Neuronal stem cell (in vitro differentiated cells): ENCODE data around the gene ZMYM4.

Experiments
- DNase-seq: peaks from one replicate; pipeline ENCODE4 v3.0.0-alpha.2; 2013; ENCODE audit warnings: low spot score
- H2AFZ ChIP-seq: one replicate; pipeline ENCODE4 v1.6.1; 2013; ENCODE audit warnings: mild to moderate bottlenecking, low read length, inconsistent platforms
- H2AK5ac ChIP-seq: 2 replicates; pipeline ENCODE4 v1.6.1; 2013; ENCODE audit warnings: low read depth, mild to moderate bottlenecking, inconsistent platforms, low read length, moderate library complexity, mixed read lengths
- H2BK120ac ChIP-seq: 2 replicates; pipeline ENCODE4 v1.6.1; 2013; ENCODE audit warnings: low read depth, mild to moderate bottlenecking, inconsistent platforms, low read length, moderate library complexity, mixed read lengths
- H2BK12ac ChIP-seq: one replicate; pipeline ENCODE4 v1.6.1; 2013; ENCODE audit warnings: low read length, inconsistent platforms
- H2BK15ac ChIP-seq: 2 replicates; pipeline ENCODE4 v1.6.1; 2013; ENCODE audit warnings: mild to moderate bottlenecking, low read length, inconsistent platforms, mixed read lengths
- H2BK5ac ChIP-seq: one replicate; pipeline ENCODE4 v1.6.1; 2013; ENCODE audit warnings: inconsistent platforms, mild to moderate bottlenecking, low read length, moderate library complexity
- H3K14ac ChIP-seq: one replicate; pipeline ENCODE4 v1.6.1; 2013; ENCODE audit warnings: low read length, inconsistent platforms
- H3K18ac ChIP-seq: 2 replicates; pipeline ENCODE4 v1.6.1; 2013; ENCODE audit warnings: low read length, inconsistent platforms
- H3K23ac ChIP-seq: 2 replicates; pipeline ENCODE4 v1.6.1; 2013; ENCODE audit warnings: low read depth, mild to moderate bottlenecking, mixed read lengths, low read length, inconsistent platforms; ENCODE audit not compliant: poor library complexity
- H3K27ac ChIP-seq: replicated peaks from 3 replicates; pipeline ENCODE4 v1.5.1; 2013; ENCODE audit warnings: low read length, inconsistent platforms
- H3K27me3 ChIP-seq, 3 experiments: 2 replicates each; pipeline ENCODE4 v1.6.1; 2013; ENCODE audit warnings: low read length in 3 of 3, mild to moderate bottlenecking in 2 of 3, inconsistent platforms in 1 of 3, low read depth in 1 of 3, mixed read lengths in 1 of 3, moderate library complexity in 1 of 3; ENCODE audit not compliant: control insufficient read depth in 3 of 3, insufficient read depth in 3 of 3
- H3K36me3 ChIP-seq, 2 donors: replicated peaks in 1 of 2; 2 replicates each; pipeline ENCODE4 v1.6.1; 2013; ENCODE audit warnings: low read length in 2 of 2; ENCODE audit not compliant: control insufficient read depth in 2 of 2, insufficient read depth in 2 of 2
- H3K4ac ChIP-seq: 2 replicates; pipeline ENCODE4 v1.6.1; 2013; ENCODE audit warnings: inconsistent platforms, mild to moderate bottlenecking, low read length, moderate library complexity
- H3K4me1 ChIP-seq, 2 donors: 1 replicate in 1 of 2; 2 replicates in 1 of 2; pipeline ENCODE4 v1.6.1; 2013; ENCODE audit warnings: low read length in 2 of 2, low read depth in 1 of 2; ENCODE audit not compliant: control insufficient read depth in 2 of 2, insufficient read depth in 1 of 2
- H3K4me2 ChIP-seq: one replicate; pipeline ENCODE4 v1.6.1; 2013; ENCODE audit warnings: mild to moderate bottlenecking, low read length, inconsistent platforms; ENCODE audit not compliant: insufficient read depth, poor library complexity, severe bottlenecking
- H3K4me3 ChIP-seq, 2 donors: 2 replicates each; pipeline ENCODE4 v1.5.1; 2013; ENCODE audit warnings: low read length in 2 of 2, mild to moderate bottlenecking in 2 of 2, inconsistent platforms in 1 of 2, moderate library complexity in 1 of 2
- H3K79me1 ChIP-seq: one replicate; pipeline ENCODE4 v1.6.1; 2013; ENCODE audit warnings: low read depth, mild to moderate bottlenecking, inconsistent platforms, low read length, moderate library complexity
- H3K9ac ChIP-seq: one replicate; pipeline ENCODE4 v1.6.1; 2013; ENCODE audit warnings: mild to moderate bottlenecking, low read depth, low read length, inconsistent platforms; ENCODE audit not compliant: poor library complexity
- H3K9me3 ChIP-seq, 2 donors: replicated peaks in 1 of 2; 2 replicates each; pipeline versions ENCODE3 to v1.6.1; 2013; ENCODE audit warnings: low read length in 2 of 2, mild to moderate bottlenecking in 2 of 2, inconsistent platforms in 1 of 2, low read depth in 1 of 2, mixed read lengths in 1 of 2, moderate library complexity in 1 of 2; ENCODE audit not compliant: control insufficient read depth in 2 of 2, insufficient read depth in 1 of 2
- H4K8ac ChIP-seq: one replicate; pipeline ENCODE4 v1.6.1; 2013; ENCODE audit warnings: low read depth, mild to moderate bottlenecking, inconsistent platforms, low read length, moderate library complexity
- H4K91ac ChIP-seq: one replicate; pipeline ENCODE4 v1.6.1; 2013; ENCODE audit warnings: low read length, low read depth, mild to moderate bottlenecking, inconsistent platforms; ENCODE audit not compliant: poor library complexity
- WGBS, 2 donors: extraction: QIAGEN DNeasy Blood & Tissue Kit; methylation state at CpG; one replicate each; pipeline ENCODE4 v1.1.7; 2013; ENCODE audit warnings: missing lambda C conversion rate in 2 of 2, mixed read lengths in 1 of 2; ENCODE audit not compliant: insufficient read length in 2 of 2, insufficient replicate concordance in 1 of 2; ENCODE audit errors: extremely low coverage in 2 of 2; 5-methylcytosine and 5-hydroxymethylcytosine counted together

The ZMYM4 gene

DNA sequence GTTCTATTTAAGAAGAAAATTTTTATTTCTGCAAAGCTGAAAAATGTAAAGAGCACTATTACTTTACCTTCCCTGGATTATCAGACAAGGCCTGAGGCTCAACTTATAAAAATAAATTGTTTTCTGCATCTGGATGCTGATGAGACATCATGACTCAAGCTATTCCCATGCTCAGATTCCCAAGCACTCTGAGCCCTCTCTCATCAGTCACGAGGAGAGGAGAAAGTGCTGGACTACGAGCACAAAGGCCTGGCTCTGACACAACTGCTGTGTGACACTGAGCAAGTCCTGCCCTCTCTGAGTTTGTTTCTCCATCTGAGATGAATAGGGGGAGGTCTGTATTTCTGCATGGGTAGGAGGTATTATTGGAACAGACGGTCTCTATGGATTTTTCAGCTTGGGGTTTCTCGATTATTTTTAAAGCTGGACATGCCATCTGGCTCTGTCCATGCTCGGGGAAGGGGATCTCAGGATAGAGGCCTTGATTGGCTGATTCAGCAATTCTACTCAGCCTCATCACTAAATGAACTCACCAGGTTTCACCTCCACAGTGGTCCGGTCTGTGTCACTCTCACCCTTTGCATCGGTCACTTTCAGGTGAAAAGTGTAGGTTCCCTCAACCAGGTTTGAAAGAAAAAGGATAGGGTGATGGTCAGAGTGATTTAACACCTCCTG, 181.0 kb downstream of the ZMYM4 start:
- no peaks in the 10 kb centered on the region for H3K27me3 ChIP-seq
- no CpG with 5 or more reads among the region's 7 CpGs for WGBS, 2 donors
- H3K4me3 ChIP-seq: no peak overlapping the region
- no peak overlapping the region for H2BK15ac ChIP-seq
- no peak overlapping the region for H3K9ac ChIP-seq
- H3K4ac ChIP-seq: no peak overlapping the region
- H3K23ac ChIP-seq: no peak overlapping the region
- no peaks in the 10 kb centered on the region for H3K4me1 ChIP-seq
- no peak overlapping the region for H3K18ac ChIP-seq
- no peak for DNase-seq
- no peaks in the 10 kb centered on the region for H3K79me1 ChIP-seq
- H2BK5ac ChIP-seq: no peak overlapping the region
- no peak overlapping the region for H2AK5ac ChIP-seq
- no peak overlapping the region for H2BK120ac ChIP-seq
- no peak overlapping the region for H4K8ac ChIP-seq
- no peak overlapping the region for H3K27ac ChIP-seq
- H3K36me3 ChIP-seq: peaks cover 26 to 95% of the 10 kb centered on the region in 2 donors
- no peak overlapping the region for H3K14ac ChIP-seq
- no peak overlapping the region for H2BK12ac ChIP-seq
- H2AFZ ChIP-seq: no peak overlapping the region
- no peak overlapping the region for H4K91ac ChIP-seq
- H3K4me2 ChIP-seq: no peak overlapping the region
- H3K9me3 ChIP-seq: no peaks in the 10 kb centered on the region

DNA sequence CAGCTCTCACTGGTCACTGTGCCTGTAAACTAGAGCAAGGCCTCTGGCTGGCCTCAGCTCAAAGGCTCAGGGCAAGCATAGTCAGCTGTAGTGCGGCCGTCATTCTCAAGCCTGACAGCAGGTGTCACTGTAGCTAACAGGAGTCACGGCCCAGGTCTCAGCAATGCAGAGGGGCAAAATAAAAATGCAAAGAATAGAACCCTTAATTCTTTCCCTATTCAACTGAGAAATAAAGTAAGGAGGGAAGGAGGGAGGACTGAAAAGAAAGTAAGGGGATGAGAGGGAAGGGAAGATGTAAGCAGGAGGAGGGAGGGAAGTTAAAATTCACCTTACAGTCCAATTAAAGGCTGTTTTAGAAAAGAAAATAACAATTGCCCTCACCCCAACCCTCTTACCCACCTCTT, 182.6 kb downstream of the ZMYM4 start:
- Histone ChIP-seq H3K4me3 (no peak overlapping the region), H3K9me3 (no peaks in the 10 kb centered on the region), H3K14ac (no peak overlapping the region), H3K9ac (no peak overlapping the region), H3K4me1 (no peaks in the 10 kb centered on the region), H3K79me1 (no peaks in the 10 kb centered on the region), H2BK5ac (no peak overlapping the region), H2BK120ac (no peak overlapping the region), H2AK5ac (no peak overlapping the region), H2AFZ (no peak overlapping the region), H3K18ac (no peak overlapping the region), H3K4me2 (no peak overlapping the region), H3K23ac (no peak overlapping the region), H4K91ac (no peak overlapping the region), H3K36me3 (peaks cover 24 to 92% of the 10 kb centered on the region in 2 donors), H3K27ac (no peak overlapping the region), H2BK15ac (no peak overlapping the region), H2BK12ac (no peak overlapping the region), H4K8ac (no peak overlapping the region), H3K27me3 (no peaks in the 10 kb centered on the region), H3K4ac (no peak overlapping the region)
- WGBS, 2 donors: no CpG with 5 or more reads among the region's 3 CpGs
- peak; percentile 60 for DNase-seq

DNA sequence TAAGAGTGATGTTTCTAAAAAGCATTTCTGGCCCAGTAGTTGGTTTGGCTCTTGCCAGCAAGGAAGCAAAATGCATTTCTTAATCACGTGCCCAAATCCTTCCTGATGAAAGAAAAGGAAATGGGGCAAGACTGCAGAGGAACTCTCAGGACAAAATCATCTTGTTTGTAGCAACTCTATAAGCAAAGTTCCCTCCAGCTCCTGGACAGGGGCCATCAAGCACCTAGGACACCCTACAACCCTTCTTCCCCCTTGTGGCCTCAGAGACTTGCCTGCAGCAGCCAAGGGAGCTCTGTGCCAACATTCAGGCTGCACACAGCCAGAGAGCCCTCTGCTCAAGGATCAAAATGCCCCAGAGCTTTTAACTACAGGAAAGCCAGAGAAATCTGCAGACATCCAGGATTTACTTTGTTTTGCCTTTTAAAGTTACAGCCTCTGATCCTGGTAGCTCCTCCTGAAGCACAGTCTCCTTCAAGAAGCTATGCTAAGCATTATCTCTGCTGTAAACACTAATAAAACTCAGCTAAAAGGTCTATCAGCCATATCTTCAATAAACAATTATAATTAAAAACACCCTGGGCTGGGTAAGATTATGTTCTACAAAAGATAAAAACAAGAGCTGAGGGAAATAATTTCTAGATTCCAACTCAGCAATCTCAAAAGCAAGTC, 183.7 kb downstream of the ZMYM4 start:
- Histone ChIP-seq H2BK12ac (no peak overlapping the region), H4K91ac (no peak overlapping the region), H3K4me3 (no peak overlapping the region), H3K79me1 (no peaks in the 10 kb centered on the region), H3K14ac (no peak overlapping the region), H3K36me3 (peaks cover 23 to 85% of the 10 kb centered on the region in 2 donors), H3K23ac (no peak overlapping the region), H2BK120ac (no peak overlapping the region), H2AK5ac (no peak overlapping the region), H3K27me3 (no peaks in the 10 kb centered on the region), H3K27ac (no peak overlapping the region), H3K4me2 (no peak overlapping the region), H2AFZ (no peak overlapping the region), H2BK5ac (no peak overlapping the region), H3K18ac (no peak overlapping the region), H3K4me1 (no peaks in the 10 kb centered on the region), H2BK15ac (no peak overlapping the region), H4K8ac (no peak overlapping the region), H3K9ac (no peak overlapping the region), H3K9me3 (no peaks in the 10 kb centered on the region), H3K4ac (no peak overlapping the region)
- no peak for DNase-seq
- WGBS, 2 donors: no CpG with 5 or more reads among the region's 1 CpG

DNA sequence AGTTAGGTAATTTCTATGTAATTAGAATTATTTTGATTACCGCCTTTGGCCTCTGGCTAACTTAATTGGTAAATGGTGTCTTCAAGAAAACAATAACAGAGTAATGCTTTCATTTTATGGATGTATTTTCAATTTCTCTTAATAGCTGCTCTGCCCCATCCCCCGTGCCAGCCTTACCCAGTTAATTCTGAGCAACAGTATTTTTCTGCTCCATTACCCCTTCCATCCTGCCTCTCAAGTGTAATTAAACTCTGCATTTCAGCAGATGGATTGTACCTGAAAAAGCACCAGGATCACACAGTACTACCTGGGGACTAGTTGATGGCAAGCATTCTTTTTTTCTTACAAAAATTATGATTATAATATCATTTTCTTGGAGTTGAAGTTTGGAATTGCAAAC, 184.5 kb downstream of the ZMYM4 start:
- no CpG with 5 or more reads among the region's 2 CpGs for WGBS, 2 donors
- no peak overlapping the region for H3K14ac ChIP-seq
- H3K4me1 ChIP-seq: no peaks in the 10 kb centered on the region
- no peak overlapping the region for H3K4ac ChIP-seq
- H2BK5ac ChIP-seq: no peak overlapping the region
- H2BK12ac ChIP-seq: no peak overlapping the region
- H3K9me3 ChIP-seq: no peaks in the 10 kb centered on the region
- no peak for DNase-seq
- no peak overlapping the region for H2BK120ac ChIP-seq
- no peak overlapping the region for H4K8ac ChIP-seq
- H2AFZ ChIP-seq: no peak overlapping the region
- H2BK15ac ChIP-seq: no peak overlapping the region
- no peak overlapping the region for H3K23ac ChIP-seq
- no peaks in the 10 kb centered on the region for H3K79me1 ChIP-seq
- no peak overlapping the region for H3K9ac ChIP-seq
- H4K91ac ChIP-seq: no peak overlapping the region
- H3K27me3 ChIP-seq: no peaks in the 10 kb centered on the region
- no peak overlapping the region for H3K27ac ChIP-seq
- H3K36me3 ChIP-seq: peaks cover 19 to 82% of the 10 kb centered on the region in 2 donors
- H3K4me3 ChIP-seq: no peak overlapping the region
- H2AK5ac ChIP-seq: no peak overlapping the region
- no peak overlapping the region for H3K4me2 ChIP-seq
- no peak overlapping the region for H3K18ac ChIP-seq
